GM19035 (cell line): Measurements from ENCODE around the gene CCNDBP1.
"Not testable (repeated sequence)": the region's sequence is repeated elsewhere in the genome, so short reads cannot be mapped to it uniquely, and the experiment has no call there.

Experiments
- ATAC-seq: cut with Tn5 transposase; IDR thresholded peaks from one replicate; pipeline ENCODE4 v1.9.1; 2021; ENCODE audit not compliant: unreplicated experiment

The CCNDBP1 gene

GRCh38 chr15:43214592-43215295, 29.5 kb downstream of the CCNDBP1 start:
- ATAC-seq: no peak

- no peak for ATAC-seq
These were observed 30.8 kb downstream of the CCNDBP1 start for GRCh38 chr15:43215961-43216360.

- ATAC-seq: no peak
These were observed 33.9 kb downstream of the CCNDBP1 start for GRCh38 chr15:43218908-43219706.

GRCh38 chr15:43219929-43220928, 35.0 kb downstream of the CCNDBP1 start:
- no peak for ATAC-seq

GRCh38 chr15:43220991-43221403, 35.8 kb downstream of the CCNDBP1 start, which contains the start of gene EPB42:
TSS of gene EPB42 (minus strand) at chr15:43221018. CDS start at chr15:43220825, 193 bp downstream.
- ATAC-seq: no peak

- no peak for ATAC-seq
These were observed 36.2 kb downstream of the CCNDBP1 start for GRCh38 chr15:43221422-43221821.

GRCh38 chr15:43225201-43225949, 40.2 kb downstream of the CCNDBP1 start:
- no peak for ATAC-seq

- not testable (repeated sequence) for ATAC-seq
These were observed 40.7 kb downstream of the CCNDBP1 start for GRCh38 chr15:43225950-43226255.

GRCh38 chr15:43226436-43227305, 41.5 kb downstream of the CCNDBP1 start:
- no peak for ATAC-seq

- no peak for ATAC-seq
These were observed 44.8 kb downstream of the CCNDBP1 start for GRCh38 chr15:43229977-43230376.

GRCh38 chr15:43230640-43231115, 45.5 kb downstream of the CCNDBP1 start:
- no peak for ATAC-seq

- ATAC-seq: no peak
These were observed 47.2 kb downstream of the CCNDBP1 start for GRCh38 chr15:43232289-43232874.

- ATAC-seq: no peak
These were observed 50.3 kb downstream of the CCNDBP1 start for GRCh38 chr15:43235536-43235935.

- no peak for ATAC-seq
These were observed 52.8 kb downstream of the CCNDBP1 start for GRCh38 chr15:43237842-43238470.

GRCh38 chr15:43238671-43239131, 53.5 kb downstream of the CCNDBP1 start:
- ATAC-seq: no peak

- ATAC-seq: no peak
These were observed 54.7 kb downstream of the CCNDBP1 start for GRCh38 chr15:43239732-43240491.

GRCh38 chr15:43241100-43241499, 55.9 kb downstream of the CCNDBP1 start:
- ATAC-seq: no peak

GRCh38 chr15:43242616-43243015, 57.4 kb downstream of the CCNDBP1 start:
- ATAC-seq: no peak
